ENCODE measurements around the gene DEPDC1.
"Not testable (repeated sequence)": the region's sequence is repeated elsewhere in the genome, so short reads cannot be mapped to it uniquely, and the experiment has no call there.

Gene DEPDC1

DNA sequence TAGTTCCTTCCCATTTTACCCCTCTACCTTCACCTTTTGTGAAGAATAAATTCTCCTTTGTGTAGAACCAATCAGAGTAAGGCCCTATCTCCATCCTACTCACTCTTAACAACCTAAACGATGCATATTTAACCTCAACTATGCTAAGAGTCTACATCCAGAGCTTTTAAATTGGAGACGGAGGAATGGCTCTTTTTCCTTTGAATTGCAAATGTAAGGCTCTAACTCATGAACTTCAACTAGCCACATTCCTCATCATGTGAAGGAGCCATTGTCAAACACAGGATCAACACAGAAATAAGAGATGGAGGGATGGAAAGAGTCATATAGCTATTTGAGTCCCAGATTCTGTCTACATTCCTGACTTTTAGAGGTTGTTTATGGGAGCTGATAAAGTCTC is 18.2 kb downstream of the DEPDC1 start:
- DNase-seq, result no peak

DNA sequence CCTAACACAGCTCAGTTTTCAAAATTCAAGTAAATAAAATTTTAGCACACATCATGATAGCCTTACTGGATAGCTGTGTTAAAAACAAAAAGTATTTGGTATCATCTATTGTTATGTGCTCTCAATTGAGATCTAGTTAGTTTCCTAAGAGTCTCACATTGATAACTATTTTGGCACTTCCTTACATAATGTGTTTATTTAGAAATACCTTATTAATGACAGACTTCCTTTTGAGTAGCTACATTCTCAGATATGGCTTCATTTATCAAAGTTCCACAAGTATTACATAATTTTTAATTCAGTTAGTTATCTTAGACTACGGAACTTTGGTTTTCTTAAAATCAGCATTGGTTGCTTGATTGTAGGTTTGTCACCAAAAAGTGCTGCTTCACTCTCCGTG is 20.3 kb downstream of the DEPDC1 start:
- not testable (repeated sequence) for DNase-seq

GRCh38 chr1:68473060-68473459 is 23.8 kb downstream of the DEPDC1 start:
- DNase-seq, result no peak

DNA sequence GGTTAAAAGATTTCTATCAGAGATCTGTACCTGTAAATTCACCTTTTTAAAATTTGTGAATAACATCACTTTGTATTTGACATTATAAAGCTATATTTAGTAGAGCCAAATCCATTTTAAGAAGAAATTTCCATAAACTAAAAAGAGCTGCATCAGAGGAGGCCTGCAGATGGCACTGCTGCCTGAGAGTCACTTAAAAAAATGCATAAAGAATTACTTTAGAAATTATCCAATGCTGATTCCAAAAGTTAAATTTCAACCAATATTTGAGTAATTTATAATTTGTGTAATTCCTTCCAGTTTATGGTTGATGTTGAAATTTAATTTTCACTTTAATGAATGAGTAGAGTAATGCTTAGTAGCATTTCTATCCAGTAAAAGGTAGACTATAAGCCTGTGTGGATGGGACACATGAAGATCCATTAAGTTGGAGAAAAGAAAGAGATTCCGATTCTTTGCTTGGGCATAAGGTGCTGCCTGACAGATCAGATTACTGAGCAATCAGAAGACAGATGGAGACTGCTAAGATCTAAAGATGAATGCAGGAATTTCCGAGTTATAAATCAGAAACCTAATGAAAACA is 26.4 kb downstream of the DEPDC1 start:
- peak in 2 of 58 donors; percentile 1 to 4 for DNase-seq

DNA sequence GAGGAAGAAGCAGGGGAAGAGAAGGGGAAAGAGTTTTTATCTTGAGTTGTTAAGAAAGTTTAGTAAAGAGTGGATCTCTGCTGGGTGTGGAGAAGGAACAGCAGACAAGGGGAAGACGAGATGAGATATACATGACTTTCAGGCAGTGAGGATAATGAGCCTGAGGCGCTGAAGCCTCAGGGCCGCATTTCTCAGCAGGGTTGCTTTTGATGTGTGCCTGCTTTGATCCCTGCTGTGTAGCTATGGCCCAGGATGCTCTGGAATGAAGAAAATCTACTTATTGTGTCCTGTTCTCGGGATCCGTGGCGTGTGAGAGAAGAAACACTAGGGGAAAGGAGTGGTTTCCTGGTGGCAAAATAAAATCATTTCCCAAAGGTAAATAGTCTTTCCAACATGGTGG is 32.0 kb downstream of the DEPDC1 start:
- no peak for DNase-seq

DNA sequence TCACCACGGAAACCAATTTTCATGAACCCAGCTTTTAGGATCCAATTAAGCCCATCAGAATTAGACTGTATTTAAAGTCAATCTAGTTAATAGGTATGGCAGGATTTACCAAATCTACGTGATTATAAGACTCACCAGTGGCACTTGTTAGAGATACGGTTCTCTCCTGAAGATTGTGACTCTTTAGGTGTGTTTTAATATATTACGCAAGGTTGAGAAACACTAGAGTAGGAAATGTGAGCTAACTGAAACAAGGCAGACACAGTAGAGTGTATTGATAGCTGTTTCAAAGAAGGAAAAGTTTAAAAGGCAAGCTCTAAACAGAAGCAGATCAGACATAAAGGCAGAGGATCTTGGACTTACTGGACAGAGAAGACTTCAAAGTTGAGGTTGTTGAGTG is 35.9 kb downstream of the DEPDC1 start:
- no peak for DNase-seq

DNA sequence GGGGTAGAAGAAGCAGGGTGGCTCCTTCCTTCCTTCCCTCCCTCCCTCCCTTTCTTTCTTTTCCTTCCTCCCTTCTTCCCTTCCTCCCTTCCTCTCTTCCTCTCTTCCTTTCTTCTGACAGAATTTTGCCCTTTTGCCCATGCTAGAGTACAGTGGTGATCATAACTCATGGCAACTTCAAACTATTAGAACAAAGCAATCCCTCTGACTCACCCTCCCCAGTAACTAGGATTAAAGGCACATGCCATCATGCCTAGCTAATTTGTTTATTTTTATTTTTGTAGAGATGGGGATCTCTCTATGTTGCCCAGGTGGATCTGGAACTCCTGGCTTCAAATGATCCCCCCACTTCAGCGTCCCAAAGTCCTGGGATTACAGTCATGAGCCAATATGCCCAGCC is 37.1 kb downstream of the DEPDC1 start:
- no peak for DNase-seq

DNA sequence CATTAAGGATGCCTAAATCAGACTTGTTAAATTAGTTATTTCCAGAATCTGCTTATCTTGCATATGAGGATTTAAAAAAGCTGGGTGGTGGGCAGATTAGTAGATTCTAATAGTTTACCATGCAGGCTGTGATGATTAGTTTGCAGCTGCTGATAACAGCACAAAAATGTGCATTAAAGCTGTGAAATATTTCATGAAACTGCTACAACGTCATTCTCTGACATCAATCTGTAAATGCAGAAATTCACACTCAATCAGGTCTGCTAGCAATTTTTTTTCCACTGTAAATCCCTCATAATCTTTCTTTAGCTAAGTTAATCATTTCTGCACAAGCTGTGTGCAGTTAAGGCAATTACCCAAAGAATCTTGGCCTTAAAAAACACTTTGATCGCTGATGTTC is 37.8 kb downstream of the DEPDC1 start:
- DNase-seq, result no peak

DNA sequence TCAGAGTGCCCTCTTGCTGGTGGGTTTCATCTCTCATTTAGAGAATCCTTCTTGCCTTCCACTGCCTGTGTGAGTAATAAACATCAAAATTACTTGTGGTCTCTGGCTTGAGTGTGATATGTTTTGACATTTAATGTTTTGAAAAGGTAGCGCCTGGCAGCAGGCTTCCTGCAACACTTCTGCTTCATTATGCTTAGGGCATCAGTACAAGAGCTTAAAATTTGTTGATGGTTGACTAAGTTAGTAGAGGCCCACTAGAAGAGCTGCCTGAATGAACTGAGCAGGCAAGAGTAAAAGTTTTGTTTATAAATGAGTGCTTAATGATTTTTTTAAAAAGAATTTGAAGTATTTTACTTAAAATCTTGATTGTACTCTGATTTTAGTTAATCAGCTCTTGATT is 40.7 kb downstream of the DEPDC1 start:
- DNase-seq, result no peak

- DNase-seq, result no peak
These were observed 42.3 kb downstream of the DEPDC1 start for GRCh38 chr1:68454534-68454933.

DNA sequence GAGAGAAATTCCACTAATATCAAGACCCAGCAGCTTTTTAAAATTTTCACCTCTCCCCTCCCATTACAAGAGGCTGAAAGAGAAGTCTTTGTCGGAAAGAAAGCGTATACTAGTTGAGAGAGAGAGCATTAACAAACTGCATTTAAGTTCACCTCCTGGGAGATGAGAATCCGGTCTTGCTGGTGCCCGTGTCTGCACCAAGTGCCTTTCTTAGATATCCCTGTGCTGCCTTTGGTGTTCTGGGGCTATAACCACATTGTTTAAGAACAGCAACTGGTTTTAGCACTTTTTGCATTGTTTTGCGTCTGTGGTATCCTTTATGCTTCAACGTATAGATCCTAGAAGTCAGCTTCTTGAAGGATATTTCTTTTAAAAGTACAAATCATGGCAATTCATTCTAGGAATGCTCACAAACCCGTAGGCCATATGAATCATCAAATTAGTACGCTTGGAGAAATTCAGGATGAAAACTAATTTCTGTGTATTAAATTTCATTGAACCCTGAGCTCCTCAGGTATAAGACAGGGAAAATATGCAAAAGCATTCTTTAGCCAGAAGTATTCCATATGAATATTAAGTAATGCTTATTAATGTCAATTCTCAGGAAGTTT is 43.7 kb downstream of the DEPDC1 start:
- no peak for DNase-seq

DNA sequence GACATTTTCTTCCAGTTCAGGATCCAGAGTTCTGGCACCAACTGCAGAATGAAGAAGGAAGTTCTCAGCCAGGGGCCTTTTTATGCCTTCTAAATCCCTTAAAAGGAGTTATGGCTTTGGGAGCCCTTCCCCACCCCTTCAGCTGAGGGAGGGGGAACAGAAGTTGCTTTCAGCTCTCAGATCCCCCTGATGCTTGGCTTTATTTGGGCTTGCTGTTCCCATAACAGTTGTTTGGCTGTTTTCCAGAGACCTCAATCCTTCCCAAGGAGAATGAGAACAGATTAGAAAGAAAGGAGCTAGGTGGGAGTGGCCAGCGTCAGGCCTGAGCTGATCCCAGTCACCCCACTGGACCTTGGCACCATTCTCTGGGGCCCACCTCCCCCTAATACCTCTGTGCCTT is 47.0 kb downstream of the DEPDC1 start, which contains the start of gene RPE65:
TSS of gene RPE65 (minus strand) at position 54 of the 400 bp plus-strand sequence. CDS start at position 5, 49 bp downstream.
- peak in 4 of 58 donors; percentile 2 to 16 (median 9) for DNase-seq

DNA sequence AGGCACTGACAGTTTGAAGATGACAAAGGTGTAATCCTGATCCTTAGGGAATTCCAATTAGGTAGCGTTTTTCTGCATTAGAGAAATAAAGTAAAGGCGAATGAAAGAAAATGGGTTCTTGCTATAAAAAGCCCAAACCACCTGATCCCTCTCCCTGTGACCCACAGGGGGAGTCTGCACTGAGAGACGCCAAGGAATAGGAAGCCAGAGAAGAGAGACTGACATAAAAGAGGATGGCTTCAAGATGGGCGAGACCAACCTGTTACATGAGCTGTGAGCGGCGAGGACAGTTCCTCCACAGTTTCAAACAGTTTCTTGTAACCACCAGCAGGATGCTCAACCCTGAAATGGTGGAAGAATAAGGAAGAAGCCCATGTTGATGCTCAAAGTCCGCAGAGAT is 48.5 kb downstream of the DEPDC1 start:
- no peak for DNase-seq

DNA sequence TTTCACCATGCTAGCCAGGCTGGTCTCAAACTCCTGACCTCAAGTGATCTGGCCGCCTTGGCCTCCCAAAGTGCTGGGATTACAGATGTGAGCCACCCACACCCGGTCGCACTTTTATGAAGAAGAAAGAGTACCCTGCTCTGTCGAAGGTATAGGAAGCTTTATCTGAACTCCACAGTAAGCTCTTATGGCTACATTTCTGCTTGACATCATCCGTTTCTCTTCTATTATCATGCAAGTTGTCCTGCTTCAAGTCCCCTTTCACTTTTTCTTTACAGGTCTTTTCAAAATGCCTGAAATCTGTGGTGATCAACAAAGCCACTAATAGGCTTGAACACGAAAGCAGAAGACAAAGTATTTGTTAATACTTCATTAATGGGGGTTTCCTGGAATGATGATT is 51.2 kb downstream of the DEPDC1 start:
- no peak for DNase-seq

GRCh38 chr1:68442822-68443556 is 53.9 kb downstream of the DEPDC1 start:
- DNase-seq, result peak in 2 of 58 donors; percentile 5 to 14

DNA sequence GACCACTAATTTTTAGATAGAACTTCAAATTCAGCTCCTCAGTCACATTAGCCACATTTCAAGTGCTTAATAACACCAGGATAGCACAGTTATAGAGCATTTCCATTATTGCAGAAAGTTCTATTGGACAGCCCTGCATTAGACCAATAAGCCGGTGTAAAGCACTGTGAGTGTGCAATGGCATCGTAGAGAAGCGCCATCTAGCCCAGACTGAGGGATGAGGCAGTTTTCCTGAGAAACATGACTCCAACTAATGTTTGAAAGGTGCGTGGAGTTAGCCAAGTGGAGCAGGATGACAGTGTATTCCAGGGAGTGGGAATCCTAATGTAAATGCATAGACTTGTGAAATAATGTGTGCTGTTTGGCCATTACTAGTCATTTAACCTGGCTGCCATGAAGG is 54.9 kb downstream of the DEPDC1 start:
- DNase-seq, result no peak

GRCh38 chr1:68438310-68438709 is 58.6 kb downstream of the DEPDC1 start:
- DNase-seq, result no peak

GRCh38 chr1:68433395-68433794 is 63.5 kb downstream of the DEPDC1 start:
- peak in 22 of 58 donors; percentile 1 to 67 (median 24) for DNase-seq

DNA sequence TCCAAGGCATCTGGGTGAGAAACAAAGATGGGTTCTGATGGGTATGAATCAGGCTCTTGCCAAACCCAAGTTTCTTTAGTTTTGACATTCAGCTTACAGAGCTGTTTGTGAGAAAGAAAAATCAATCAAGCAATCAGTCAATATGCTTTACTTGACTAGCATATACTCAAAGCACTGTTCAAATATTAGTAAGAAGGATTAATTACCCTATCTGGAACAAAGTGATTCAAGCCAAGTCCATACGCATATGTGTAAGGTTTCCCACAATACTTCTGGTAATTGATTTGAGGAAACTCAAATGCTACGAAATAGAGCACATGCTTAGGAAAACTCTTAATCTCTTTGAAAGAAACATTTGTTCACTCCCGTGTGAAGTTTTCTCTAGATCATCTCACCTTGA is 65.8 kb downstream of the DEPDC1 start:
- DNase-seq, result no peak

GRCh38 chr1:68429233-68429808 is 67.6 kb downstream of the DEPDC1 start:
- no peak for DNase-seq

GRCh38 chr1:68426594-68426993 is 70.3 kb downstream of the DEPDC1 start:
- DNase-seq, result no peak
